GM06990 (cell line): Measurements from ENCODE around the gene ERAL1.
A peak's percentile ranks its signal among the peaks of the same experiment; 100 is the strongest.

ENCODE experiments used
- DNase-seq: peaks from one replicate; pipeline ENCODE4 v3.0.0-alpha.2; 2011; ENCODE audit not compliant: insufficient read length; ENCODE audit errors: extremely low read depth
- H3K27me3 ChIP-seq: replicated peaks from 2 replicates; pipeline ENCODE4 v1.6.0; 2011; ENCODE audit warnings: low read length; ENCODE audit not compliant: control insufficient read depth, insufficient read depth
- H3K36me3 ChIP-seq: 2 replicates; pipeline ENCODE4 v1.5.1; 2011; ENCODE audit warnings: low read length; ENCODE audit not compliant: control insufficient read depth, insufficient read depth
- H3K4me3 ChIP-seq: replicated peaks from 2 replicates; pipeline ENCODE4 v1.5.1; 2011; ENCODE audit warnings: low read depth, mild to moderate bottlenecking, control low read depth, low read length
- CTCF ChIP-seq: IDR thresholded peaks from 2 replicates; pipeline ENCODE4 v1.5.1; 2011; ENCODE audit warnings: low read length, control low read depth, mild to moderate bottlenecking, inconsistent platforms; ENCODE audit not compliant: insufficient read depth, poor library complexity, severe bottlenecking

Gene ERAL1

GRCh38 chr17:28854457-28855335 lies at the start of gene ERAL1:
ERAL1 (plus strand) TSS chr17:28855016; CDS start chr17:28855035, 19 bp downstream.
- Histone ChIP-seq H3K27me3 (no peaks in the 10 kb centered on the region), H3K4me3 (peak within 1 kb of the TSS; percentile 85), H3K36me3 (peaks cover 9% of the 10 kb centered on the region)
- peak; percentile 12 for TF ChIP-seq CTCF
- DNase-seq, result peak; percentile 78

GRCh38 chr17:28807925-28808634 lies 46.7 kb upstream of the ERAL1 start:
- no peak for DNase-seq
- Histone ChIP-seq H3K27me3 (no peaks in the 10 kb centered on the region), H3K36me3 (no peaks in the 10 kb centered on the region; the same call in none of the 2 replicates), H3K4me3 (no peak overlapping the region)
- TF ChIP-seq CTCF, result no peak

- no peaks in the 10 kb centered on the region; the same call in 1 of the 2 replicates for H3K36me3 ChIP-seq
- TF ChIP-seq CTCF, result no peak
- no peak for DNase-seq
- H3K4me3 ChIP-seq, result no peak overlapping the region
- H3K27me3 ChIP-seq, result no peaks in the 10 kb centered on the region
These were observed 44.4 kb upstream of the ERAL1 start for GRCh38 chr17:28810437-28810836.

GRCh38 chr17:28811651-28812090 lies 43.1 kb upstream of the ERAL1 start:
- DNase-seq, result no peak
- peak overlapping the region; percentile 95 for H3K4me3 ChIP-seq
- no peaks in the 10 kb centered on the region for H3K36me3 ChIP-seq
- no peak for TF ChIP-seq CTCF
- H3K27me3 ChIP-seq, result no peaks in the 10 kb centered on the region

- H3K27me3 ChIP-seq, result no peaks in the 10 kb centered on the region
- H3K4me3 ChIP-seq, result peak overlapping the region; percentile 95
- H3K36me3 ChIP-seq, result no peaks in the 10 kb centered on the region
- peak; percentile 94 for DNase-seq
- no peak for TF ChIP-seq CTCF
These were observed 42.6 kb upstream of the ERAL1 start for GRCh38 chr17:28812091-28812747.
